Coronary artery (tissue), 2 donors: ENCODE results near the gene NCAPG.

Experiments
- DNase-seq: peaks from one replicate; pipeline ENCODE4 v3.0.0-alpha.2; 2017; ENCODE audit warnings: low spot score
- H3K27ac ChIP-seq, 2 donors: fragments of 200-600 bp; sonication (generic); one replicate each; pipeline ENCODE4 v1.5.1; 2016 to 2019
- H3K4me3 ChIP-seq: fragments of 200-600 bp; sonication (generic); 2 replicates; pipeline ENCODE4 v1.5.1; 2016; ENCODE audit warnings: mild to moderate bottlenecking, moderate library complexity
- TF ChIP-seq, protein P1 (sequence below): fragments of 200-600 bp; sonication (generic); IDR thresholded peaks from one replicate; pipeline ENCODE4 v1.5.1; 2019; ENCODE audit warnings: antibody characterized with exemption

Gene NCAPG

DNA sequence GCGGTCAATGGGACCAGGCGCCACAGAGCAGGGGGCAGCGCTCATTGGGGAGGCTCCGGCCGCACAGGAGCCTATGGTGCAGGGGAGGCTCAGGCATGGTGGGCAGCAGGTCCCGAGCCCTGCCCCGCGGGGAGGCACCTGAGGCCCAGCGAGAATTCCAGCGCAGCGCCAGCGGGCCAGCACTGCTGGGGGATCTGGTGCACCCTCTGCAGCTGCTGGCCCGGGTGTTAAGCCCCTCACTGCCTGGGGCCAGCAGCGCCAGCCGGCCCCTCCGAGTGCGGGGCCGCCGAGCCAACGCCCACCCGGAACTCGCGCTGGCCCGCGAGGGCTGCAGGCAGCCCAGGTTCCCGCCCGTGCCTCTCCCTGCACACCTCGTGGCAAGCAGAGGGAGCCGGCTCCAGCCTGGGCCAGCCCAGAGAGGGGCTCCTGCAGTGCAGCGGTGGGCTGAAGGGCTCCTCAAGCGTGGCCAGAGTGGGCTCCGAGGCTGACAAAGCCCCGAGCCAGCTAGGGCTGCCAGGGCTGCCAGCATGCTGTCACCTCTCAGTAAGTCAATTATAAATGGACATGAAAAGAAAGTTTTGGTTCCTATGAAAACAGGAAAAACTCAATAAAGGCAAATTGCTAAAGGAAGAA, 43.8 kb upstream of the NCAPG start:
- Histone ChIP-seq H3K4me3 (no peak overlapping the region), H3K27ac (no peak overlapping the region)
- no peak for DNase-seq
- TF ChIP-seq, protein P1, sequence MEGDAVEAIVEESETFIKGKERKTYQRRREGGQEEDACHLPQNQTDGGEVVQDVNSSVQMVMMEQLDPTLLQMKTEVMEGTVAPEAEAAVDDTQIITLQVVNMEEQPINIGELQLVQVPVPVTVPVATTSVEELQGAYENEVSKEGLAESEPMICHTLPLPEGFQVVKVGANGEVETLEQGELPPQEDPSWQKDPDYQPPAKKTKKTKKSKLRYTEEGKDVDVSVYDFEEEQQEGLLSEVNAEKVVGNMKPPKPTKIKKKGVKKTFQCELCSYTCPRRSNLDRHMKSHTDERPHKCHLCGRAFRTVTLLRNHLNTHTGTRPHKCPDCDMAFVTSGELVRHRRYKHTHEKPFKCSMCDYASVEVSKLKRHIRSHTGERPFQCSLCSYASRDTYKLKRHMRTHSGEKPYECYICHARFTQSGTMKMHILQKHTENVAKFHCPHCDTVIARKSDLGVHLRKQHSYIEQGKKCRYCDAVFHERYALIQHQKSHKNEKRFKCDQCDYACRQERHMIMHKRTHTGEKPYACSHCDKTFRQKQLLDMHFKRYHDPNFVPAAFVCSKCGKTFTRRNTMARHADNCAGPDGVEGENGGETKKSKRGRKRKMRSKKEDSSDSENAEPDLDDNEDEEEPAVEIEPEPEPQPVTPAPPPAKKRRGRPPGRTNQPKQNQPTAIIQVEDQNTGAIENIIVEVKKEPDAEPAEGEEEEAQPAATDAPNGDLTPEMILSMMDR = no peak

GRCh38 chr4:17769406-17770174, 41.2 kb upstream of the NCAPG start:
- Histone ChIP-seq H3K27ac (no peak overlapping the region), H3K4me3 (no peak overlapping the region)
- TF ChIP-seq, protein P1 = no peak
- DNase-seq = no peak

GRCh38 chr4:17770845-17771244, 39.9 kb upstream of the NCAPG start:
- TF ChIP-seq, protein P1 = no peak
- Histone ChIP-seq H3K27ac (no peak overlapping the region), H3K4me3 (no peak overlapping the region)
- DNase-seq = no peak

GRCh38 chr4:17771284-17771908, 39.4 kb upstream of the NCAPG start:
- no peak overlapping the region for H3K27ac ChIP-seq
- H3K4me3 ChIP-seq = no peak overlapping the region
- DNase-seq = no peak
- TF ChIP-seq, protein P1 = no peak

DNA sequence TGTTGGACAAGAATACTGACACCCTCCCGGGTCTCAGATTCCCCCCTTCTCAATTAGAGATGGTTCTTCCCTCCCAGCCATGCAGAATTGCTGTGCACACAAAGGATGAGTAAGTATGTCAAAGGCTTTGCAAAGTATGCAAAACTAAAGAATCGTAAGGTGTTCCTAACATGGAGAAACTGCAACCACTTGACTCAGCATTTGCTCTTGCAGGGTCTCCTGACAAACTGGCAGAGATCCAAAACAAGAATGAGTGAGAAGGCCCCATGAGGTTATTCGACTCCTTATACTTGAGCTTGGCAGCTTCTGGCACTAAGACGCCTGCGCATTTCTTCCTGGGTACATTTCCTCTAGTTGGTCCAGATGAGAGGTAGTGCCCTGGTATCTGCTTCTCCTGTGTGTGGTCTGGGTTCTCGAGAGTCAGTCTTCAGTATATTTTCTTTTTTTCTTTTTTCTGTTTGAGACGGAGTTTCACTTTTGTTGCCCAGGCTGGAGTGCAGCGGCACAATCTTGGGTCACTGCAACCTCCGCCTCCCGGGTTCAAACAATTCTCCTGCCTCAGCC, 37.6 kb upstream of the NCAPG start:
- no peak for DNase-seq
- TF ChIP-seq, protein P1 = no peak

DNA sequence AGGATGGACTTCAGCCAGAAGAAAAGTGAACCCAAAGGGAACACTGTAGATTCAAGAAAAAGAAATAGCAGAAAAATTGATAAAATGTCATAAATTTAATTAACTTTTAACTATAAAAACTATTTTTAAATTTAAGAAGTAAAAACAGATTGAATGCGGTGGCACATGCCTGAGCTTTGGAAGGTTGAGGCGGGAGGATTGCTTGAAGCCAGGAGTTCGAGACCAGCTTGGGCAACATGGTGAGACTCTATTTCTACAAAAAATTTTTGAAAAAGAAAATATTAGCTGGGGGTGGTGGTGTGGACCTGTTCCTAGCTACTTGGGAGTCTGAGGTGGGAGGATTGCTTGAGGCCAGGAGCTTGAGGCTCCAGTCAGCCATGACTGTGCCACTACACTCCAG, 32.3 kb upstream of the NCAPG start:
- TF ChIP-seq, protein P1 = no peak
- H3K4me3 ChIP-seq = no peak overlapping the region
- no peak for DNase-seq
- no peak overlapping the region for H3K27ac ChIP-seq

More for the DNA sequence above, 37.6 kb upstream of the NCAPG start:
- Histone ChIP-seq H3K27ac (no peak overlapping the region), H3K4me3 (no peak overlapping the region)
